Loucy (cell line): Measurements from ENCODE around the gene SMIM8.

Experiments used
- H2AFZ ChIP-seq: fragments of 200-600 bp; sonication (generic); 2 replicates; pipeline ENCODE4 v1.6.0; 2016; ENCODE audit warnings: antibody characterized with exemption, mild to moderate bottlenecking, low read length, moderate library complexity
- H3F3A ChIP-seq: fragments of 200-600 bp; 2 replicates; pipeline ENCODE4 v1.6.0; 2016; ENCODE audit warnings: antibody characterized with exemption, low read depth, mild to moderate bottlenecking
- H3K27me3 ChIP-seq: fragments of 200-600 bp; sonication (generic); 2 replicates; pipeline ENCODE4 v1.6.1; 2014; ENCODE audit warnings: low read length, mild to moderate bottlenecking; ENCODE audit not compliant: insufficient read depth, poor library complexity, severe bottlenecking
- H3K36me3 ChIP-seq: fragments of 200-600 bp; sonication (generic); 2 replicates; pipeline ENCODE4 v1.6.1; 2016; ENCODE audit warnings: low read length; ENCODE audit not compliant: insufficient read depth
- H3K4me1 ChIP-seq: fragments of 200-600 bp; sonication (generic); 2 replicates; pipeline ENCODE4 v1.5.1; 2014; ENCODE audit warnings: low read length, mild to moderate bottlenecking; ENCODE audit not compliant: insufficient read depth, poor library complexity, severe bottlenecking
- H3K4me2 ChIP-seq: fragments of 200-600 bp; sonication (generic); 2 replicates; pipeline ENCODE4 v1.6.0; 2014; ENCODE audit warnings: antibody characterized with exemption, low read length, low read depth, mild to moderate bottlenecking; ENCODE audit not compliant: poor library complexity, severe bottlenecking
- H3K4me3 ChIP-seq: fragments of 200-600 bp; sonication (generic); 2 replicates; pipeline ENCODE4 v1.5.1; 2014; ENCODE audit warnings: low read length, mild to moderate bottlenecking, mixed read lengths; ENCODE audit not compliant: poor library complexity, severe bottlenecking
- H3K79me2 ChIP-seq: fragments of 200-600 bp; sonication (generic); 2 replicates; pipeline ENCODE4 v1.6.1; 2014; ENCODE audit warnings: low read length; ENCODE audit not compliant: insufficient read depth
- H3K9ac ChIP-seq: fragments of 200-600 bp; sonication (generic); 2 replicates; pipeline ENCODE4 v1.6.0; 2014; ENCODE audit warnings: mild to moderate bottlenecking, low read depth, low read length, moderate library complexity; ENCODE audit not compliant: poor library complexity, severe bottlenecking
- H3K9me2 ChIP-seq: fragments of 200-600 bp; sonication (generic); replicated peaks from 2 replicates; pipeline ENCODE4 v1.6.1; 2016; ENCODE audit warnings: low read depth, low read length, mixed read lengths
- H3K9me3 ChIP-seq: fragments of 200-600 bp; sonication (generic); 2 replicates; pipeline ENCODE4 v1.6.1; 2014; ENCODE audit warnings: mild to moderate bottlenecking, antibody characterized with exemption, low read length, low read depth; ENCODE audit not compliant: insufficient read depth
- H4K20me1 ChIP-seq: fragments of 200-600 bp; sonication (generic); 2 replicates; pipeline ENCODE4 v1.6.0; 2014; ENCODE audit warnings: antibody characterized with exemption, low read length, mild to moderate bottlenecking; ENCODE audit not compliant: insufficient read depth, poor library complexity, severe bottlenecking
- CTCF ChIP-seq: fragments of 200-600 bp; sonication (generic); conservative IDR thresholded peaks from 2 replicates; pipeline ENCODE4 v1.5.1; 2014; ENCODE audit warnings: mild to moderate bottlenecking, antibody characterized with exemption, low read length
- EZH2phosphoT487 ChIP-seq: fragments of 200-600 bp; IDR thresholded peaks from 2 replicates; pipeline ENCODE4 v1.6.1; 2018; ENCODE audit warnings: antibody characterized with exemption, mild to moderate bottlenecking, moderate library complexity, borderline replicate concordance

The SMIM8 gene

GRCh38 chr6:87336367-87336766 lies 14.0 kb downstream of the SMIM8 start:
- Histone ChIP-seq H4K20me1 (no peaks in the 10 kb centered on the region), H3K4me2 (no peak overlapping the region), H3K4me1 (peaks cover 11% of the 10 kb centered on the region), H3K9ac (no peak overlapping the region), H3F3A (no peaks in the 10 kb centered on the region), H3K36me3 (0 out of 2 replicates have a peak, but pooled peaks cover 8% of the 10 kb centered on the region), H3K27me3 (no peaks in the 10 kb centered on the region), H3K9me2 (no peaks in the 10 kb centered on the region), H2AFZ (no peak overlapping the region), H3K79me2 (peaks cover 8% of the 10 kb centered on the region; the same call in 1 of the 2 replicates), H3K9me3 (0 out of 2 replicates have a peak, but pooled peaks cover 4% of the 10 kb centered on the region), H3K4me3 (no peak overlapping the region)
- TF ChIP-seq EZH2phosphoT487 (no peak), CTCF (no peak)

GRCh38 chr6:87340230-87340629 lies 17.8 kb downstream of the SMIM8 start:
- Histone ChIP-seq H3F3A (no peaks in the 10 kb centered on the region), H3K4me2 (no peak overlapping the region), H3K4me1 (no peaks in the 10 kb centered on the region), H3K27me3 (no peaks in the 10 kb centered on the region), H3K9me3 (no peaks in the 10 kb centered on the region), H4K20me1 (no peaks in the 10 kb centered on the region), H3K4me3 (no peak overlapping the region), H2AFZ (no peak overlapping the region), H3K9ac (no peak overlapping the region), H3K9me2 (no peaks in the 10 kb centered on the region), H3K79me2 (peaks cover under 1% of the 10 kb centered on the region; the same call in 1 of the 2 replicates), H3K36me3 (no peaks in the 10 kb centered on the region)
- TF ChIP-seq CTCF (no peak), EZH2phosphoT487 (no peak)

DNA sequence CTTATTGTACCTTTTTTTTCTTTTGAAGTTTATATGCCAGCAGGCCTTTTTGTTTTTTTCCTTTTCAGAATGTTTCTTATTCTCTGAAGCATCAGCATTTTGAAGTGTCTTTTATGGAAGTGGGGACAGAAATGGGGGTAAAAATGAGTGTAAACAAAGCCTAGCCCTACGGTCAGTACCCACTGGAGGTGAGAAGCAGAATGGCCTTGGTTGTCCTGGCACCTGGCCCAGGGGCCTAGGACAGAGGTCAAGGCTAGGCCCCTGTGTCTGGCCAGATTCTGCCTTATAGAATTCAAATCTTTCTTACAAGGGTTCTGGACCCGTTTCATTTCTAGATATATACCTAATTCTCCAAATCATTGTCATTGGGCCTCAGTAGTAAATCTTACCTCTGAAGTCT lies 18.8 kb downstream of the SMIM8 start:
- Histone ChIP-seq H3K79me2 (no peaks in the 10 kb centered on the region), H2AFZ (no peak overlapping the region), H3F3A (no peaks in the 10 kb centered on the region), H3K9me3 (no peaks in the 10 kb centered on the region), H3K4me3 (no peak overlapping the region), H3K4me2 (no peak overlapping the region), H4K20me1 (no peaks in the 10 kb centered on the region), H3K27me3 (no peaks in the 10 kb centered on the region), H3K4me1 (no peaks in the 10 kb centered on the region), H3K36me3 (no peaks in the 10 kb centered on the region), H3K9ac (no peak overlapping the region), H3K9me2 (no peaks in the 10 kb centered on the region)
- no peak for TF ChIP-seq EZH2phosphoT487

GRCh38 chr6:87341899-87342298 lies 19.5 kb downstream of the SMIM8 start:
- Histone ChIP-seq H3K9me2 (no peaks in the 10 kb centered on the region), H3K4me2 (no peak overlapping the region), H3K4me3 (no peak overlapping the region), H3K36me3 (no peaks in the 10 kb centered on the region), H3K79me2 (no peaks in the 10 kb centered on the region), H3K9ac (no peak overlapping the region), H3K4me1 (no peaks in the 10 kb centered on the region), H3K27me3 (no peaks in the 10 kb centered on the region), H4K20me1 (no peaks in the 10 kb centered on the region), H3F3A (no peaks in the 10 kb centered on the region), H3K9me3 (no peaks in the 10 kb centered on the region), H2AFZ (no peak overlapping the region)
- TF ChIP-seq EZH2phosphoT487 (no peak), CTCF (no peak)
